Measurements from ENCODE around the gene RBMS3. TPM values are rescaled to one million over a fixed set of nuclear protein-coding genes. Genes with fewer than 3 reads are reported as not detected.
A peak's percentile ranks its signal among the peaks of the same experiment; 100 is the strongest.

RBMS3 gene
- total RNA-seq, 1 donor from 2014 or later: 33.0 TPM

DNA sequence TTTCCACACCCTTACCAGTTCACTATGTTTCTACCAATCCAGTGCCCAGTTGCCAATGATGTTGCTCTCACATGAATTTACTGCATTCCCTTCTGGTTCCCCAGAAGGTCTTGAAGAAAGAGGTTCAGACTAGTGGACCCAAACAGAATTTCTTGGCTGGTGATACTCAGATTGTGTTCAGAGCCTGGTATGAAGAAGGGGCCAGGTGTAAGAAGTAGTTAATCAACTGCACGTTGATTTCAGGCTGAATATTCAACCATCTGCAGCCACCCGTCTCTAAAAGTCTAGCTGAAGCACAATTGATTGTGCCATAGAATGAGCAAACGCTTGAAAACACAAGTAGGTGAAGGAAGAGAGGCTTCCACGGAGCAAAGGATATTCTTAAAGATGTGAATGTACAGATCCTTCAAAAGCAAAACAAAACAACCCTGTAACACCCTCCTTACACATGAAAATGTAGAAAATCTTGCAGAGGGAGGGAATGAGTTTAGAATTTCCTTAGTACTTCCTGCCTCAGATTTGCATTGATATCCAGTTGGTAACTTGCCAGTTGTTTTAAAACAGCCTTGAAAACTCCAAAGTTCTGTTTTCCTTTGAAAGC, 4.7 kb downstream of the RBMS3 start:
- DNase-seq (ENCODE audit: low read depth) (peak; percentile 22), FAIRE-seq (peak; percentile 54)
- H3K36me3 Mint-ChIP-seq (ENCODE audit: low read depth, unreplicated experiment): no peaks in the 10 kb centered on the region
- no peaks in the 10 kb centered on the region for H3K27me3 ChIP-seq (ENCODE audit: insufficient read depth, low read length)
- H3K36me3 ChIP-seq (ENCODE audit: insufficient read depth, low read length): no peaks in the 10 kb centered on the region
- H3K9ac ChIP-seq (ENCODE audit: low read length): peak overlapping the region; percentile 59
- H3K4me2 ChIP-seq (ENCODE audit: low read length): peak overlapping the region; percentile 84
- H3K9me3 Mint-ChIP-seq (ENCODE audit: unreplicated experiment): no peaks in the 10 kb centered on the region
- H3K79me2 ChIP-seq (ENCODE audit: insufficient read depth, low read length): peaks cover 95% of the 10 kb centered on the region
- H3K9me3 ChIP-seq (ENCODE audit: insufficient read depth, low read depth, low read length): no peaks in the 10 kb centered on the region
- H3K4me1 Mint-ChIP-seq (ENCODE audit: low read depth, unreplicated experiment): peaks cover 23% of the 10 kb centered on the region
- TF ChIP-seq EZH2 (IDR thresholded peaks at IDR 0.05; ENCODE audit: insufficient read depth, low read length): no peak
- TF ChIP-seq, protein P1, sequence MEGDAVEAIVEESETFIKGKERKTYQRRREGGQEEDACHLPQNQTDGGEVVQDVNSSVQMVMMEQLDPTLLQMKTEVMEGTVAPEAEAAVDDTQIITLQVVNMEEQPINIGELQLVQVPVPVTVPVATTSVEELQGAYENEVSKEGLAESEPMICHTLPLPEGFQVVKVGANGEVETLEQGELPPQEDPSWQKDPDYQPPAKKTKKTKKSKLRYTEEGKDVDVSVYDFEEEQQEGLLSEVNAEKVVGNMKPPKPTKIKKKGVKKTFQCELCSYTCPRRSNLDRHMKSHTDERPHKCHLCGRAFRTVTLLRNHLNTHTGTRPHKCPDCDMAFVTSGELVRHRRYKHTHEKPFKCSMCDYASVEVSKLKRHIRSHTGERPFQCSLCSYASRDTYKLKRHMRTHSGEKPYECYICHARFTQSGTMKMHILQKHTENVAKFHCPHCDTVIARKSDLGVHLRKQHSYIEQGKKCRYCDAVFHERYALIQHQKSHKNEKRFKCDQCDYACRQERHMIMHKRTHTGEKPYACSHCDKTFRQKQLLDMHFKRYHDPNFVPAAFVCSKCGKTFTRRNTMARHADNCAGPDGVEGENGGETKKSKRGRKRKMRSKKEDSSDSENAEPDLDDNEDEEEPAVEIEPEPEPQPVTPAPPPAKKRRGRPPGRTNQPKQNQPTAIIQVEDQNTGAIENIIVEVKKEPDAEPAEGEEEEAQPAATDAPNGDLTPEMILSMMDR (IDR thresholded peaks at IDR 0.05; ENCODE audit: insufficient read depth, low read depth, low read length): no peak
- H3K27ac Mint-ChIP-seq (ENCODE audit: unreplicated experiment): no peak overlapping the region
- H4K20me1 ChIP-seq (ENCODE audit: insufficient read depth, low read length): peaks cover 5% of the 10 kb centered on the region
- H3K4me1 ChIP-seq (ENCODE audit: insufficient read depth, low read length): peaks cover 6% of the 10 kb centered on the region
- H3K4me3 Mint-ChIP-seq (ENCODE audit: unreplicated experiment): peak overlapping the region; percentile 17
- peak overlapping the region; percentile 17 for H3K4me3 ChIP-seq (ENCODE audit: insufficient read depth, low read depth, low read length)
- no peaks in the 10 kb centered on the region for H3K27me3 Mint-ChIP-seq (ENCODE audit: low read depth, unreplicated experiment)
- H2AFZ ChIP-seq (ENCODE audit: low read depth, low read length): no peak overlapping the region
- peak overlapping the region; percentile 38 for H3K27ac ChIP-seq (ENCODE audit: low read depth, low read length)

DNA sequence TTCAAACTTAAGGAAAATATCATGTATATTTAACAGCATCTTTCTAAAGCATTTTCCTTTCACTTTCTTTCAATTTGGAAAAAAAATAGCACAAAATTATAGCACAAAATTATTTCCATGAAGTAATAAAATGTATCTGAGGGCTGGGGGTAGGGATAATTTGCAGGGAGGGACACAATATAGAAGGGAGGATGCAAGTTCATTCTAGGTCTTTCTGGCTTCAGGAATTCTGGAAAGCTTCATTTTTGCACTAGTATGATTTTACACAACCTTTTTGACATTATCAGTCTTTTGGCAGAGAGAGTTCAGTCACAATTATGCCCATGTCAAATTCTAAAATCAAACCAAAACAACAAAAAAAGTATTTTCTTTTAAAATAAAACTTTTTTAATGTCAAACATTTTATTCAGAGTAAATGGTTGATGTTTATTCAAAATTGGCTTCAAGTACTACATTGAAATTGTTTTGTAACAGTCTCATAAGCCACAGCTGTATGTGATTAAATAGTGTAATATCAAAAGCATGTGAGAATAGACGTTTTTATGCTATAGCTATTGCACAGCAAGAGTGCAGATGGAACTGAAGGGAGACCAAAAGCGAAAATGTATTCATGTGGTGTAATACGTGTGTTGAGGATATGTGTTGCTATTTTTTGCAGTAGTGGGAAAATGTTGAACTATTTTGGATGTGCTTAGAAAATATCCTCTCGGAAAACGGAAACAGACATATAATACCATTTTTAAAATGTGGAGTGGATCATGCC, 5.8 kb downstream of the RBMS3 start:
- Mint-ChIP-seq H3K4me3 (ENCODE audit: unreplicated experiment) (no peak overlapping the region), H3K36me3 (ENCODE audit: low read depth, unreplicated experiment) (peaks cover 2% of the 10 kb centered on the region), H3K27ac (ENCODE audit: unreplicated experiment) (no peak overlapping the region), H3K9me3 (ENCODE audit: unreplicated experiment) (no peaks in the 10 kb centered on the region), H3K4me1 (ENCODE audit: low read depth, unreplicated experiment) (peaks cover 29% of the 10 kb centered on the region), H3K27me3 (ENCODE audit: low read depth, unreplicated experiment) (no peaks in the 10 kb centered on the region)
- peak overlapping the region; percentile 59 for H3K9ac ChIP-seq (ENCODE audit: low read length)
- H3K4me3 ChIP-seq (ENCODE audit: insufficient read depth, low read depth, low read length): peak overlapping the region; percentile 6
- H3K4me2 ChIP-seq (ENCODE audit: low read length): peak overlapping the region; percentile 84
- H3K27ac ChIP-seq (ENCODE audit: low read depth, low read length): peak overlapping the region; percentile 38
- peaks cover 100% of the 10 kb centered on the region for H3K79me2 ChIP-seq (ENCODE audit: insufficient read depth, low read length)
- H4K20me1 ChIP-seq (ENCODE audit: insufficient read depth, low read length): peaks cover 6% of the 10 kb centered on the region
- peak; percentile 52 for FAIRE-seq
- H3K27me3 ChIP-seq (ENCODE audit: insufficient read depth, low read length): no peaks in the 10 kb centered on the region
- H3K36me3 ChIP-seq (ENCODE audit: insufficient read depth, low read length): peaks cover 2% of the 10 kb centered on the region
- H3K4me1 ChIP-seq (ENCODE audit: insufficient read depth, low read length): peaks cover 6% of the 10 kb centered on the region
- H2AFZ ChIP-seq (ENCODE audit: low read depth, low read length): no peak overlapping the region
- DNase-seq (ENCODE audit: low read depth): peak; percentile 32
- no peaks in the 10 kb centered on the region for H3K9me3 ChIP-seq (ENCODE audit: insufficient read depth, low read depth, low read length)
- TF ChIP-seq, protein P1 (IDR thresholded peaks at IDR 0.05; ENCODE audit: insufficient read depth, low read depth, low read length): no peak
- no peak for TF ChIP-seq EZH2 (IDR thresholded peaks at IDR 0.05; ENCODE audit: insufficient read depth, low read length)

DNA sequence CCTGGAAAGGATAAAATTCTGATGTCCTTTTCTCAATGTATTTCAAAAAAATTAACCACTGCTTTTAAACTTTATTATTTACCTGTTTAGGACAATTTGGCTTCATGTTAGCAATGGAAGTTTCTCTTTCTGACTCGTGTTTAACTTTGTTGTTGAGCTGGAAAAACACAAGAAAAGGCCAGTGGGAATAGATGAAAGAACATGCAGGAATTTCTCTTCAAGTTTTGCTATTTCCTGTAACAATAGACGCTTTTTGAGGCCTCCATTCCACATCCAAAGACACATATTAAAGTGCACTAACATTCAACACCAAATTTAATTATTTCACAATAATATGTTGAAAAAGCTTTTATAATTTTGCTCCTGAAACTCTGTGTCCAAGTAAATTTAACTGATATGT, 9.7 kb downstream of the RBMS3 start:
- Histone ChIP-seq H3K4me2 (ENCODE audit: low read length) (no peak overlapping the region), H3K79me2 (ENCODE audit: insufficient read depth, low read length) (peaks cover 95% of the 10 kb centered on the region), H3K4me1 (ENCODE audit: insufficient read depth, low read length) (peaks cover 2% of the 10 kb centered on the region), H3K36me3 (ENCODE audit: insufficient read depth, low read length) (peaks cover 5% of the 10 kb centered on the region), H3K27ac (ENCODE audit: low read depth, low read length) (no peak overlapping the region), H3K4me3 (ENCODE audit: insufficient read depth, low read depth, low read length) (no peak overlapping the region), H3K27me3 (ENCODE audit: insufficient read depth, low read length) (no peaks in the 10 kb centered on the region), H3K9me3 (ENCODE audit: insufficient read depth, low read depth, low read length) (no peaks in the 10 kb centered on the region), H2AFZ (ENCODE audit: low read depth, low read length) (no peak overlapping the region), H3K9ac (ENCODE audit: low read length) (no peak overlapping the region), H4K20me1 (ENCODE audit: insufficient read depth, low read length) (peaks cover 28% of the 10 kb centered on the region)
- no peak for FAIRE-seq
- Mint-ChIP-seq H3K27me3 (ENCODE audit: low read depth, unreplicated experiment) (no peaks in the 10 kb centered on the region), H3K36me3 (ENCODE audit: low read depth, unreplicated experiment) (peaks cover 8% of the 10 kb centered on the region), H3K9me3 (ENCODE audit: unreplicated experiment) (no peaks in the 10 kb centered on the region), H3K27ac (ENCODE audit: unreplicated experiment) (no peak overlapping the region), H3K4me1 (ENCODE audit: low read depth, unreplicated experiment) (peaks cover 25% of the 10 kb centered on the region), H3K4me3 (ENCODE audit: unreplicated experiment) (no peak overlapping the region)
- TF ChIP-seq, protein P1 (IDR thresholded peaks at IDR 0.05; ENCODE audit: insufficient read depth, low read depth, low read length): no peak
- TF ChIP-seq EZH2 (IDR thresholded peaks at IDR 0.05; ENCODE audit: insufficient read depth, low read length): no peak
- DNase-seq (ENCODE audit: low read depth): no peak
